ENCODE data around the gene NAT14. TPM values are rescaled to one million over a fixed set of nuclear protein-coding genes. Genes with fewer than 3 reads are reported as not detected.

NAT14 gene
- polyA plus RNA-seq, 2 of the 4 experiments (the other 2 are of a cell fraction) = 16.8 to 50.3 TPM

DNA sequence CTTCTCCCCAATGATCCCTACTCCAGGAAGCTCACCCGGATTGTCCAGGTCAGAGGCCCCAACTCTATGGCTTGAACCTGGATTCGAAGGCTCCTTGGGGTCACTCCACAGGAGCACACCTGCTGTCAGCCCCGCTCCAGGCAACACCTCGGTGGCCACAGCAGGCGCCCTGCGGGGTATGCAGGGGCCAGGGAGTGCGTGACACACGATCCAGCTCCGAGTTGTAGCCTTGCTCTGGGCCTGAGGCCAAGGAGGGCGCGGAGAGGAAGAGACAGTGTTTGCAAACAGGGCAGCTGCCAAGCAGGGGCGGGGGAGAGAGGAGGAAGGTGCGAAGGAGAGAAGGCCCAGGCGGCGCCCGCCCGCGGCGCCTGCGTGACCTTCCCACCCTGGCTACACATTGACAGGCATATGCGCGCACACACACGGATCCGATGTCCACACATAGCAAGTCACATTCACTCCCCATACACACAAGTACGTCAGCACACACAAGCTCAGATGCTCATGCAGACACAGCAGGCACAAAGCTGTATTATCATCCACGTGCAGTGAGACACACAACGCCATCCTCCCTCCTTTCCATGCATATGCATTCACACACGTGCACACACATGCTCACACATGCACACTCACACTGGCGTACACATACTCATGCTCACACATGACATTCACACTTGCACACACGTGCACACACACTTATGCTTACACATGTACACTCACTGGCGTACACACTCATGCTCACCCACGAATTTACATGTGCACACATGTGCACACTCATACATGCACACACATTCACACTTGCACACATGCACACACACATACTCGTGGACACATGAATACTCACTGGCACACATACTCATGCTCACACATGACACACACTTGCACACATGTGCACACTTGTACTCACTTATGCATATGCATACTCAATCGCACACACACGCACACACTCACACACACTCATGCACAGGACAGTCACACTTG lies 41.5 kb downstream of the NAT14 start (continued):
- TF ChIP-seq HOXB5 (CRISPR knock-in tag; IDR thresholded peaks at IDR 0.05) (peak; percentile 78; the same call in 1 of the 2 replicates), CBX2 (IDR thresholded peaks at IDR 0.05; ENCODE audit: borderline replicate concordance, low read depth) (no peak)
- TF ChIP-seq, protein P1, sequence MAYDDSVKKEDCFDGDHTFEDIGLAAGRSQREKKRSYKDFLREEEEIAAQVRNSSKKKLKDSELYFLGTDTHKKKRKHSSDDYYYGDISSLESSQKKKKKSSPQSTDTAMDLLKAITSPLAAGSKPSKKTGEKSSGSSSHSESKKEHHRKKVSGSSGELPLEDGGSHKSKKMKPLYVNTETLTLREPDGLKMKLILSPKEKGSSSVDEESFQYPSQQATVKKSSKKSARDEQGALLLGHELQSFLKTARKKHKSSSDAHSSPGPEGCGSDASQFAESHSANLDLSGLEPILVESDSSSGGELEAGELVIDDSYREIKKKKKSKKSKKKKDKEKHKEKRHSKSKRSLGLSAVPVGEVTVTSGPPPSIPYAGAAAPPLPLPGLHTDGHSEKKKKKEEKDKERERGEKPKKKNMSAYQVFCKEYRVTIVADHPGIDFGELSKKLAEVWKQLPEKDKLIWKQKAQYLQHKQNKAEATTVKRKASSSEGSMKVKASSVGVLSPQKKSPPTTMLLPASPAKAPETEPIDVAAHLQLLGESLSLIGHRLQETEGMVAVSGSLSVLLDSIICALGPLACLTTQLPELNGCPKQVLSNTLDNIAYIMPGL (CRISPR knock-in tag; IDR thresholded peaks at IDR 0.05; ENCODE audit: borderline replicate concordance) = no peak

DNA sequence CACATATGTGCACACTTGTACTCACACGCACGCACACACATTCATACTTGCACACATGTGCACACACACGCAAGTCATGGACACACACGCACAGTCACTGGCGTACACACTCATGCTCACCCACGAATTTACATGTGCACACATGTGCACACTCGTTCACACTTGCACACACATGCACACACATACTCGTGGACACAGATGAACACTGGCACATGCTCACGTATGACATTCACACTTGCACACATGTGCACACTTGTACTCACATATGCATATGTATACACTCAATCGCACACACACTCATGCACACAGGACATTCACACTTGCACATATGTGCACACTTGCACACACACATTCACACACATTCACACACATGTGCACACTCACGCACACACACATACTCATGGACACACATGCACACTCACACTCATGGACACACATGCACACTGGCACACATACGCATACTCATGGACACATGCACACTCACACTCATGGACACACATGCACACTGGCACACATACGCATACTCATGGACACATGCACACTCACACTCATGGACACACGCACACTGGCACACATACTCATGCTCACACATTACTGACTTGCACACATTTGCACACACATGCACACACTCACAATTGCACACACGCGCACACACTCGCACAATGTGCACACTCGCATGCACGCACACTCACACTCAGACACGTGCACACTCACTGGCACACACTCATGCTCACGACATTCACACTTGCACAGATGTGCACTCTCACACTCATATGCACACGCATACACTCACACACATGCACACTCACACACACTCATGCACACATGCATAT lies 42.4 kb downstream of the NAT14 start:
- Histone ChIP-seq H3K27ac (peak overlapping the region in 1 of 2 experiments; percentile 70; a peak in 3 of 6 replicates), H3K9me3 (no peaks in the 10 kb centered on the region), H3K4me2 (peak overlapping the region; percentile 67), H3K4me1 (peaks cover 48% of the 10 kb centered on the region), H3K4me3 (no peak overlapping the region)
- DNase-seq (ENCODE audit: low read depth in 1 of 2, low spot score in 1 of 2) = no peak
- peak; percentile 7 for FAIRE-seq
- CTCF ChIA-PET = interaction anchor here (0.6 to 2.9 kb wide), 10 partner anchors 8 to 96 kb away, joined by 3 to 13 read pairs (median 6); partner anchors contain the start of gene ZNF865
- WGBS (ENCODE audit: missing lambda C conversion rate) = 75% methylated on average over 22 of the region's 22 CpGs
- no peak for TF ChIP-seq RAD21 (conservative IDR thresholded peaks at IDR 0.05 in 1 of 2, IDR thresholded peaks at IDR 0.05 in 1 of 2)
- no peak for TF ChIP-seq HOXA7 (CRISPR knock-in tag; IDR thresholded peaks at IDR 0.05)
- TF ChIP-seq, protein P2, sequence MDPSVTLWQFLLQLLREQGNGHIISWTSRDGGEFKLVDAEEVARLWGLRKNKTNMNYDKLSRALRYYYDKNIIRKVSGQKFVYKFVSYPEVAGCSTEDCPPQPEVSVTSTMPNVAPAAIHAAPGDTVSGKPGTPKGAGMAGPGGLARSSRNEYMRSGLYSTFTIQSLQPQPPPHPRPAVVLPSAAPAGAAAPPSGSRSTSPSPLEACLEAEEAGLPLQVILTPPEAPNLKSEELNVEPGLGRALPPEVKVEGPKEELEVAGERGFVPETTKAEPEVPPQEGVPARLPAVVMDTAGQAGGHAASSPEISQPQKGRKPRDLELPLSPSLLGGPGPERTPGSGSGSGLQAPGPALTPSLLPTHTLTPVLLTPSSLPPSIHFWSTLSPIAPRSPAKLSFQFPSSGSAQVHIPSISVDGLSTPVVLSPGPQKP (IDR thresholded peaks at IDR 0.05; ENCODE audit: low read depth, low read length) = no peak
- TF ChIP-seq EHF (CRISPR knock-in tag; IDR thresholded peaks at IDR 0.05) = no peak
- POLR2A ChIA-PET = interaction anchor here (1.6 to 1.7 kb wide), 3 partner anchors 23 to 72 kb away, joined by 5 to 13 read pairs (median 8); partner anchors contain the start of gene FIZ1
- no peak for ATAC-seq

DNA sequence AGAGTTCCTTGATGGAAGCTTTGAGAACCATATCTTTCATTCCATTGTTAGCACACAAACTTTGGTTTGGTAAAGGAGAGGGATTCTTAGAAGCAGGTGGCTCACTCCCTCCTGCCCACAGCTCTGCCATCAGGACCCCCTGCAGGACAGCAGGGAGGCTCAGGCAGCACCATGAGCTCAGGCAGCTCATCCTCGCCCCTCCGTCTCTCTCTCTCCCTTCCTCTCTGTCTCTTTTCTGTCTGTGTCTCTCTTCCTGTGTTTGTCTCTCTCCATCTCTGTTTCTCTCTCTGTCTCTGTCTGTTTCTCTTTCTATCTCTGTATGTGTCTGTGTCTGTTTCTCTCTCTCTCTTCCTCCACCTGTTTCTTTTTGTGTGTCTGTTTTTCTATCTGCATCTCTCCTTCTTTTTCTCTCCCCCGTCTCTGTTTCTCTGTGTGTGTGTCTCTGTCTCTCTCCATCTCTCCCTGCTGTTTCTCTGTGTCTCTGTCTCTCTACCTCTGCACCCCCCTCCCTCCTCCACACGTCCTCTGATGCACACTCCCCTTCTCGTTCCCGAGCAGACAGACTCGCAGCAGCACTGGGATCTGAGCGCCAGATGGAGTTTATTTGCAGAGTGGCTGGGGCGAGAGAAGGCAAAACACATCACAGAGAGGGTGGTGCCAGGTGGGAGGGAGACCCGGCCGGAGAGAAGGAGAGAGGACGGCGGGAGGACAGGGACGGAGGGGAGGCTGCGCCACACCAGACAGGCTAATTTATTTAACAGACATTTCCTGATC lies 43.2 kb downstream of the NAT14 start:
- H3K9me3 ChIP-seq = no peaks in the 10 kb centered on the region
- ATAC-seq (peak; percentile 26 to 54), FAIRE-seq (no peak), DNase-seq (ENCODE audit: low read depth in 1 of 2, low spot score in 1 of 2) (peak in 1 of 2 experiments; percentile 64)
- peaks cover 48% of the 10 kb centered on the region for H3K4me1 ChIP-seq
- CTCF ChIA-PET = interaction anchor here (0.6 to 2.9 kb wide), 8 partner anchors 19 to 78 kb away, joined by 3 to 13 read pairs (median 3); partner anchors contain the start of gene ZNF865
- TF ChIP-seq CBX8 (IDR thresholded peaks at IDR 0.05) = no peak
- TF ChIP-seq RAD21 (conservative IDR thresholded peaks at IDR 0.05 in 1 of 2, IDR thresholded peaks at IDR 0.05 in 1 of 2) = peak in 1 of 2 experiments; percentile 23; a peak in 1 of 5 replicates
- no peak for TF ChIP-seq ZSCAN20 (CRISPR knock-in tag; IDR thresholded peaks at IDR 0.05)
- TF ChIP-seq RCOR1 (IDR thresholded peaks at IDR 0.05; ENCODE audit: low read depth, low read length) = no peak
- no peak overlapping the region for H3K4me3 ChIP-seq
- H3K4me2 ChIP-seq = peak overlapping the region; percentile 66
- 25% methylated on average over 15 of the region's 15 CpGs for WGBS (ENCODE audit: missing lambda C conversion rate)
- H3K27ac ChIP-seq = peak overlapping the region; percentile 54 to 70
- POLR2A ChIA-PET = interaction anchor here (1.4 kb wide), 1 partner anchor 22 kb away, joined by 3 read pairs; no protein-coding TSS in a partner anchor
